HG03045 (cell line): ENCODE results near the gene LIPT2.

Experiments
- ATAC-seq: cut with Tn5 transposase; IDR thresholded peaks from one replicate; pipeline ENCODE4 v1.9.1; 2021; ENCODE audit warnings: mild to moderate bottlenecking, moderate library complexity; ENCODE audit not compliant: unreplicated experiment

LIPT2 gene

GRCh38 chr11:74504100-74504691 is 10.7 kb upstream of the LIPT2 start:
- ATAC-seq = no peak

DNA sequence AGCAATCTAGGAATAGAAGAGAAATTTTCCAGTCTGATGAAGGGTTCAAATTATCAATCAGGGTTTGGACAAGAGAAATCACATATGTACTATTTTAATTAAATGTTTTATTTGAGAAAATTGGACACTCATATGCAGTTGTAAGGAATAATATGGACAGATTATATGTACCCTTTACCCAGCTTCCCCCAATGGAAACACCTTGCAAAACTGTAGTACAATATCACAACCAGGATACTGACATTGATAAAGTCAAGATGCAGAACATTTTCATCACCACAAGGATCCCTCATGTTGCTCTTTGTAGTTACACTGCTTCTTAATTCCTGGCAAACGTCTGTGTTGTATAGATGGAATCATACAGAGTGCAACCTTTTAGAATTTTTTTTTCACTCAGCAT is 1.4 kb upstream of the LIPT2 start:
- ATAC-seq = no peak

DNA sequence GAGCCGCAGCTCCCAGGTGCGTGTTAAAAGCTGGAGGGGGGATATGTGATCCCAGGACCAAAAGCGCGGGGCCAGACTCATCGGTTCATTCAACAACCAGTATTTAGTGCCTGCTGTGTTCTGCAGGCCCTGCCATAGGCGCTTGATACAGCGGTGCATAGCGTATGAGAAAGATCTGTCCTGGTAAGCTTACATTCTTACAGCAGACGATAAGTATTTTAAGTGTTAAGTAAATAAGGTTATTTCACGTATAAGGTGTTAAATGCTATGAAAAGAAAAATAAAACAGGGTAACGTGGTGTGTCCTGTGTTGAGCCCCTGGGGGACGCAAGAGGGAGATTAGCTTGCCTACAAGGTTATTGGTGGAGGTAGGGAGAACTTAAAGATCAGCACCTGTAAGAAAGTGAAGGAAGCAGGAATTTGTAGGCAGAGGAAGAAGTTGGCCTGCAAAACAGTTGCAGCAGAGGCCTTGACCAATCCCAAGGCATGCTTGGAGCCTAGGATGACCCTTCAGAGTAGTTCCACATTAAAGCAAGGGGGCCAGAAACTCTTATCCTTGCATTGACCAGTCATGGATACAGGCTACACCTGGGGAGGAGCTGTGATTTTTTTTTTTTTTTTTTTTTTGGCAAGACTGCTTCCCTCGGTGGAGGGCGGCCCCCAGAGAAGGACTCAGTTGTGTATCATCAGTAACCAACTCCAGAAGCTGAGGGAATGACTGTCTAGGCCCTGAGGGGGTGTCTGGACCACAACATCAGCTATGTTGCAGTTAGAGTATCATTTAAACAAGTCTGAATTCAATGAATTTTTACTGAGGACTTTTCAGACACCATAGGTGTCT is 487 bp upstream of the LIPT2 start:
- ATAC-seq = no peak

- no peak for ATAC-seq
Measured at GRCh38 chr11:74492084-74492483, 1.4 kb downstream of the LIPT2 start.

- ATAC-seq = no peak
Measured at GRCh38 chr11:74490941-74491340, 2.6 kb downstream of the LIPT2 start.

DNA sequence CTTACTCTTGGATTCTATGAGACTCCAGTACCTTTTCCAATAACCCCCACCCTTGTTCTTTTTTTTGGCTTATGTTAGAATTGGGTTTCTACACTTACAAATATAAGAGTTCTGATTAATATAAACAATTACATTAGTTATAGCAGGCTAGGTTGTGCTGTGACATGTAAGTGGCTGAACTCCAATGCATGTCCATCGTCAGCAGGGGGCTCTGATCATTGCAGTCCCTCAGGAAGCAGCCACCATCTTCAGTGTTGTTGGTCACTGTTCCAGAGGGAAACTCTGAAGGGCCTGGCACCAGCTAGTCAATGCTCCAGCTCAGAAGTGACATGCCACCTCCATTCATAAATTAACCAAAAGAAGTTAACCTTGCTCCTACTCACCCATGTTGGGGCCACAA is 5.6 kb downstream of the LIPT2 start:
- no peak for ATAC-seq

GRCh38 chr11:74485868-74486267 is 7.7 kb downstream of the LIPT2 start:
- ATAC-seq = no peak

GRCh38 chr11:74480688-74481417 is 12.7 kb downstream of the LIPT2 start:
- ATAC-seq = no peak

DNA sequence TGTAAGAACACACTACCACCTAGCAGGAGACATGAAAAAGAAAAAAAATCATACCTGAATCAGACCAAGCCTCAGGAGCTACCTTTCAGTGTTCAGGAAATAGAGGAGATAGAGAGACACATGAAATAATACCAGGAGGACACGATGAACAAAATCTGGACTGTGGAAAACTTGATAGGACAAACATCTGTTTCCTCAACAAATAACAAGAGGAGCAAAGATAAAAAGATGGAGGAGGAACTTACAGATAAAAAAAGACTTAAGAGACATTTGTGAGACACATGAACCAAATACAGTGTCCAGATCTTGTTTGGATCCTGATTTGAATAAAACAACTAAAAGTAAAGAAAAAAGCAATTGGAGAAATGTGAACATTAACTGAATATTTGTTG is 13.8 kb downstream of the LIPT2 start:
- no peak for ATAC-seq

DNA sequence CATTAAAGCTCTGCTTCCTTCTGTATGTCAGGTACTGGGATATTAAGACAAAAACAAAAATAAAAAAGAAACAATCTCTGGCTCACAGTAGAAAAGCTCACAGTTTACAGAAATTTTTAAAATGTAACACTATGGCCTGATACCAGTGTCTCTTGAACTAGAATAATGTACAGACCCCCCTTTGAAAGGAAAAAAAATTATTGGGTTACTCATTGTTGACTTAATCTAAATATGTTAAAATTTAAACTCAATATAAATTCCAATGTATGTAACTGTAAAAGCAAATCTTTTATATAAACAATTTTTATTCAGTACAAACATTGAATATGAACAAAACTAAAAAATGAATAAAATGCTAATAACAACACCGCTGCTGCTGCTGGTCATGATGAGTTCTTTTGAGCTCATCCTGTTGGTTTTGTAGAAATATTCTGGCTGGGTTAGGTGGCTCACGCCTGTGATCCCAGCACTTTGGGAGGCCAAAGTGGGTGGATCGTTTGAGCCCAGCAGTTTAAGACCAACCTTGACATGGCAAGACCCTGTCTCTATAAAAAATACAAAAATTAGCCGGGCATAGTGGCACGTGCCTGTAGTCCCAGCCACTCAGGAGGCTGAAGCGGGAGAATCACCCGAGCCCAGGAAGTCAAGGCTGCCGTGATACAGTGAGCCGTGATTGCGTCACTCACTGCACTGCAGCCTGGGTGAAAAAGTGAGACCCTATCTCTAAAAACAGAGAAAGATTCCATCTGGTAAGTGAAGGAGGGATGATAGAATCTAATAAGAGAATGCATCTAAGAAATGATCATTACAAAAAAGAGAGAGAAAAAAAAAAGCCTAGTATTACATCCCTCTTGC is 14.4 kb downstream of the LIPT2 start:
- no peak for ATAC-seq

DNA sequence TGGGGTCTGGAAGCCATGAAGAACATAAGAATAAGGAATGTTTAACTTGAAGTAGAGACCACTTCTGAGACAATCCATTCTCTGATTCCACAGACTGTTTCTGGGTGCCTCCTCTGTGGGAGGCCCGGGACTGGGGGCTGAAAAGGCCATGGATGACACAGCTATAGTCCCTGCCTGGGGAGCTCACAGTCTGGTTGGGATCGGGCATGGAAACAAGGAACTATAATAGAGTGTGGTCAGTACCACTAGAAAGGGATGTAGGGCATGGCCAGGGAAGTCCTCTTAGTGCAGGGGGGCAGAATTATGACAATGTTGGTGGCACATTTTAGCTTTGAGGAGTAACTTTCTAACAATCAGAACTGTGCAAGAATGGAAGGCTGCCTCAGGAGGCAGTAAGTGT is 17.0 kb downstream of the LIPT2 start:
- no peak for ATAC-seq

DNA sequence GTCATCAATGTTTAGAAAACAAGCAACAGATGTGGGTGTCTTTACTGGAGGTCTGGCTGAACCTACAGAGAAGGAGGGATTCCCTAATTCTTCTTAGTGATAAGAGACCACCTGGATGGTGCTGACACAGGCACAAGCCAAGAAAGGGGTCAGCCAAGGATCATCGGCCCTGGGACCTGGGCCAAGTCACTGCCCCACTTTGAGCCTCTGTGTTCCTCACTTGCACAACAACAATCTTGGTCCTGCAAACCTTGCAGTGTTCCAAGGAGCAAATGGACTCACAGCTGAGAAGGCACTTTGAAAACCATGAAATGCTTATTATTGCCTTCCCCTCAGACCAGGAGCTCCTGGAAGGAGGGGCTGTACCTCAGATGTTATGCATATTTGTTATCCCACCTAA is 19.2 kb downstream of the LIPT2 start:
- ATAC-seq = no peak

DNA sequence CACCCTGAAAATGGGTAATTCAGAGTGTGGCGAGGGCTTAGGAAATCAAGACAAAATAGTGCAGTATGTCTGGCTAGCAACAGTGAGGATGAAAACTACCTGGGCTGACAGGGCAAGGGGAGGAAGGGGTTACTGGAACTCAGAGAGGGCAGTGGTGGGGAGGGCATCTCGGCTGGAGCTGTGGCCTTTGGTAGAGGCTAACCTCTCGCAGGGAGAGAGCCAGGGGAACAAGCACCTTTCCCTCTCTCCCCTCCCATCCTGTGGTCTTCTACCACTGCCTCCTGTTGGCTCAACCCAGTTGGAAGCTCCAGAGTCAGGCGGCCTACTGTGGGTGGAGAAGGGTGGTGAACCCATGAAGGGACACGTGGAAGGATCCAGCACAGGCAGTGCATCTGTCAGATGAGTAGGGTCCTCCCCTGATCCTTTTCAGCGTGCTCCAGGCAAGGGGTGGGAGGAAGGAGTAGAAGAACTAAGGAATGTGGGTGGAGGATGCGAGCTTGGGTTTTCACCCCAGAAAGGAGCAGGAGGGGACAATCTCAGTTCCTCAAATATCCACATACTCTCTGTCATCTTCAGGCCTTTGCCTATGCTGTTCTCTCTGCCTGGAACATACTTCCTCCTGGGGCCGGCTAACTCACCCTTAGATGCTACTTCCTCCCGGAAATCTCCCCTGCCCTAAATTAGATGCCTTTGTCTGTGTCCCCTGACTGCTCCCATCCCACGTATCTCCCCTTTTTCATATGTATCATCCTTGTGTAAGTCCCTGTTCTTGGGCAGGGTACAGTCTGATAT is 19.9 kb downstream of the LIPT2 start:
- ATAC-seq = no peak

DNA sequence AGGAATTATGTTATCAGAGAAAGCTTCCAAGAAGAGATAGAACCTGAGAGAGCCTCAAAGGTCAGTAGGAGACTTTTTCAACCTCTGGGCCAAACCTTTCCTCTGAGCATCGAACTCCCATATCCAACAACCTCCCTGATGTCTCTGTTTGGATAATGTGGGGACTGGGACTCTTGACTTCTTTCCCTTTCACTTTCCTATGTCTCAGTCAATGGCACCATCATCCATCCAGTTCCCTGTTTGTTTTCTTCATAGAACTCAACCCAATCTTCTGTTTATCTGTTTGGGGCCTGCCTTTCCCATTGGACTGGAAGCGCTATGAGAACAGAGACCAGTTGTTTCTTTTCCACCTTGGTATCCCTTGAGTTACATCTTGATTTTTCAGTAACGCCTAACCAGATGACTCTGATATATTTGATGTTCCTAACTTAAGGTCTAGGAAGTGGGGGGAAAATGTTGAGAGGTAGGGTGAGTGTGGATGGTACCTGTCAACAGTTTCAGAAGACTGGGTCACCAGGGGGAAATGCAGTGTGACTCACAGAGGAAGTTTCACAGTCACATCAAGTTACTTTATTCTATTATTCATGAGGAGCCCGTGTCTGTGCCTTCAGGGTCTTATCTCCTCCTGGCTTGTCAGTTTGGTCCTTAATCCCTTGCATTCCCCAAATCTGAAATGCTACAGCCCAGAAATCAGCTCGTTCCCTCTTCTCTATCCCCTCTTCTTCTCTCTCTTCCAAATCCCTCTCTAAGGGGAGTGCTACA is 21.7 kb downstream of the LIPT2 start:
- no peak for ATAC-seq

DNA sequence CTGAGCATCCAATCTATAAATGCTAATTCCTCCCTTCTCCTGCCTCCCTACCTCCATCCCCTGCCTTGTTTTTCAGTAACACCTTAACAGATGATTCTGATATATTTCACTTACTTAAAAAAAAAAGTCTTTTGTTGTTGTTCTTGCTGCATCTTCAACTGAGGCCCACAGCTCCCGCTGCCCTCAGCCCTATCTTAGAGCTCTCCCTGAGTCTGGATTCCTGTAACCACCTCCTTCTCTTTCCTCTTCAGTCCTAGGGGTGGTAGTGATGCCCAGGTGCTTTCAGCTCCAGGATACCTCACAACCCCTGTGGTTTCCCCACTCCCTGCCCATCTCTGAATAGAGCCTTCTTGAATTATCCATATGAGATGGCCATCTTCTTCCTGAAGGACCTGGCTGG is 22.5 kb downstream of the LIPT2 start:
- no peak for ATAC-seq

GRCh38 chr11:74470526-74470925 is 23.0 kb downstream of the LIPT2 start:
- no peak for ATAC-seq

DNA sequence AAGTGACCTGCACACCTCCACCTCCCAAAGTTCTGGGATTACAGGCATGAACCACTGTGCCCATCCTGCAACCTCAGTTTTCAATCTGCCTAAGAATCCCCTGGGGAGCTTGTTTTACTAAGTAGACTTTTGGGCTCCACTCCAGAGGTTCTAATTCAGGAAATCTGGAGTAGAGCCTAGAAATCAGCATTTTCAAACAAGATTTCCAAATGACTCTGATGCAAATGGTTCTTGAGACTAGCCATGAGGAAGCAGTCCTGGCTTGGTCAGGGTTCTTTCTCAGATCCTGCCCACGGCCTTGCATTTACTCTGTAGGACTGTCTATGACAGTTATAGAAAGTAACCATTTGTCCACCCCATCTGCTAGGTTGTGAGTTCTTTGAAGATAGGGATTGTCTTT is 24.6 kb downstream of the LIPT2 start:
- no peak for ATAC-seq

- ATAC-seq = no peak
Measured at GRCh38 chr11:74468521-74468920, 25.0 kb downstream of the LIPT2 start.

GRCh38 chr11:74468058-74468457 is 25.5 kb downstream of the LIPT2 start:
- ATAC-seq = no peak
